GM06990 (cell line): ENCODE measurements around the gene INPP5B.

ENCODE experiments used
- DNase-seq: peaks from one replicate; pipeline ENCODE4 v3.0.0-alpha.2; 2011; ENCODE audit not compliant: insufficient read length; ENCODE audit errors: extremely low read depth
- H3K27me3 ChIP-seq: replicated peaks from 2 replicates; pipeline ENCODE4 v1.6.0; 2011; ENCODE audit warnings: low read length; ENCODE audit not compliant: control insufficient read depth, insufficient read depth
- H3K36me3 ChIP-seq: 2 replicates; pipeline ENCODE4 v1.5.1; 2011; ENCODE audit warnings: low read length; ENCODE audit not compliant: control insufficient read depth, insufficient read depth
- H3K4me3 ChIP-seq: replicated peaks from 2 replicates; pipeline ENCODE4 v1.5.1; 2011; ENCODE audit warnings: low read depth, mild to moderate bottlenecking, control low read depth, low read length
- CTCF ChIP-seq: IDR thresholded peaks from 2 replicates; pipeline ENCODE4 v1.5.1; 2011; ENCODE audit warnings: low read length, control low read depth, mild to moderate bottlenecking, inconsistent platforms; ENCODE audit not compliant: insufficient read depth, poor library complexity, severe bottlenecking

INPP5B gene

GRCh38 chr1:37925316-37925715 lies 21.5 kb downstream of the INPP5B start:
- H3K4me3 ChIP-seq, result no peak overlapping the region; the same call in none of the 2 replicates

GRCh38 chr1:37923551-37923889 lies 23.3 kb downstream of the INPP5B start:
- DNase-seq, result no peak
- Histone ChIP-seq H3K27me3 (no peaks in the 10 kb centered on the region), H3K36me3 (peaks cover 1% of the 10 kb centered on the region; the same call in 1 of the 2 replicates), H3K4me3 (no peak overlapping the region)
- TF ChIP-seq CTCF, result no peak

More at GRCh38 chr1:37925316-37925715, 21.5 kb downstream of the INPP5B start:
- peaks cover 1% of the 10 kb centered on the region; the same call in 1 of the 2 replicates for H3K36me3 ChIP-seq
- TF ChIP-seq CTCF, result no peak
- H3K27me3 ChIP-seq, result no peaks in the 10 kb centered on the region
- no peak for DNase-seq

- H3K36me3 ChIP-seq, result peaks cover 2% of the 10 kb centered on the region; the same call in 1 of the 2 replicates
- peak; percentile 5 for TF ChIP-seq CTCF
- peak; percentile 66 for DNase-seq
- no peak overlapping the region; the same call in 1 of the 2 replicates for H3K4me3 ChIP-seq
- no peaks in the 10 kb centered on the region for H3K27me3 ChIP-seq
Observed at GRCh38 chr1:37922767-37923550, 23.9 kb downstream of the INPP5B start.

GRCh38 chr1:37919277-37919676 lies 27.6 kb downstream of the INPP5B start:
- no peak for DNase-seq
- Histone ChIP-seq H3K4me3 (no peak overlapping the region), H3K36me3 (0 out of 2 replicates have a peak, but pooled peaks cover 2% of the 10 kb centered on the region), H3K27me3 (no peaks in the 10 kb centered on the region)
- TF ChIP-seq CTCF, result peak; percentile 73

- TF ChIP-seq CTCF, result no peak
- Histone ChIP-seq H3K27me3 (no peaks in the 10 kb centered on the region), H3K4me3 (no peak overlapping the region), H3K36me3 (peaks cover 7% of the 10 kb centered on the region)
- no peak for DNase-seq
Observed at GRCh38 chr1:37915476-37916093, 31.3 kb downstream of the INPP5B start.
